HCT116 (cell line): ENCODE measurements around the gene CIBAR2. TPM values are rescaled to one million over a fixed set of nuclear protein-coding genes. Genes with fewer than 3 reads are reported as not detected.

ENCODE experiments used
- ATAC-seq: fragments of 200-7000 bp; cut with Tn5 transposase; 2 replicates; pipeline ENCODE4 v1.9.1; 2020; ENCODE audit warnings: mild to moderate bottlenecking, moderate library complexity
- BruUV-seq: library from RNA; stranded (reverse); fragments of 400-500 nt; replicated peaks from 2 replicates; lab custom pipeline; 2021; lab: Mats Ljungman, UMichigan
- CTCF ChIA-PET: fragments of 300-600 bp; sonication (Branson Sonifier 250); formaldehyde crosslinking; loops from one replicate; lab custom pipeline; 2021; ENCODE audit warnings: antibody characterized with exemption; lab: Charles Lee
- POLR2A ChIA-PET: fragments of 300-600, 350-600 bp; sonication (Branson Sonifier 250); formaldehyde crosslinking; loops from one replicate; lab custom pipeline; 2021; ENCODE audit warnings: antibody characterized with exemption; lab: Charles Lee
- RAD21 ChIA-PET, 2 experiments: fragments of 300-600 bp; sonication (Branson Sonifier 250); formaldehyde crosslinking; loops; one replicate each; lab custom pipeline; 2023; ENCODE audit warnings: low total read pairs in 2 of 2; ENCODE audit not compliant: uncharacterized antibody in 2 of 2, unreplicated experiment in 2 of 2, low non-redundant PET in 1 of 2; lab: Charles Lee
- DNase-seq: peaks from one replicate; pipeline ENCODE4 v3.0.0-alpha.2; 2010; ENCODE audit warnings: low read depth, low spot score
- H2AFZ ChIP-seq: fragments of 200-600 bp; shearing (Covaris generic), sonication (generic); 2 replicates; pipeline ENCODE4 v1.6.1; 2017; ENCODE audit warnings: low read depth, mixed run types, mixed read lengths, antibody characterized with exemption, low read length; ENCODE audit not compliant: poor library complexity, severe bottlenecking
- H3K27ac ChIP-seq: 2 replicates; pipeline ENCODE4 v1.5.1; 2012; ENCODE audit warnings: low read depth, low read length
- H3K27me3 ChIP-seq: fragments of 200-600 bp; sonication (generic); 2 replicates; pipeline ENCODE4 v1.6.1; 2016; ENCODE audit warnings: mixed run types, low read length, mixed read lengths; ENCODE audit not compliant: insufficient read depth
- H3K36me3 ChIP-seq, 2 experiments: fragments of 200-500 bp in 1 of 2; fragments of 200-600 bp in 1 of 2; sonication (Bioruptor generic) in 1 of 2; sonication (generic) in 1 of 2; 2 replicates each; pipeline versions ENCODE4 v1.5.1 to v1.6.1; 2014 to 2016; ENCODE audit warnings: low read length in 2 of 2, inconsistent platforms in 1 of 2, mixed read lengths in 1 of 2, mixed run types in 1 of 2; ENCODE audit not compliant: insufficient read depth in 2 of 2, control insufficient read depth in 1 of 2
- H3K4me1 ChIP-seq, 2 experiments: fragments of 200-600 bp in 1 of 2; sonication (generic) in 1 of 2; 2 replicates each; pipeline versions ENCODE4 v1.5.1 to v1.6.1; 2012 to 2017; ENCODE audit warnings: low read length in 2 of 2, inconsistent platforms in 1 of 2, mild to moderate bottlenecking in 1 of 2, mixed read lengths in 1 of 2, mixed run types in 1 of 2, moderate library complexity in 1 of 2; ENCODE audit not compliant: insufficient read depth in 2 of 2, control insufficient read depth in 1 of 2
- H3K4me2 ChIP-seq: fragments of 200-600 bp; sonication (generic); 2 replicates; pipeline ENCODE4 v1.6.1; 2017; ENCODE audit warnings: mixed run types, low read length, mixed read lengths
- H3K4me3 ChIP-seq, 2 experiments: fragments of 200-600 bp in 1 of 2; sonication (generic) in 1 of 2; replicated peaks in 1 of 2; 2 replicates each; pipeline ENCODE4 v1.5.1; 2011 to 2016; ENCODE audit warnings: low read length in 2 of 2, control low read depth in 1 of 2, low read depth in 1 of 2, mild to moderate bottlenecking in 1 of 2, mixed read lengths in 1 of 2, mixed run types in 1 of 2
- H3K79me2 ChIP-seq: fragments of 200-600 bp; sonication (generic); 2 replicates; pipeline ENCODE4 v1.6.1; 2017; ENCODE audit warnings: mild to moderate bottlenecking, mixed run types, low read length, moderate library complexity, mixed read lengths; ENCODE audit not compliant: insufficient read depth
- H3K9ac ChIP-seq: fragments of 200-600 bp; sonication (generic); 2 replicates; pipeline ENCODE4 v1.6.1; 2016; ENCODE audit warnings: low read length, mixed read lengths
- H3K9me2 ChIP-seq: fragments of 200-600 bp; sonication (generic), shearing (Covaris generic); 2 replicates; pipeline ENCODE4 v1.6.1; 2017; ENCODE audit warnings: mixed run types, mild to moderate bottlenecking, moderate library complexity; ENCODE audit not compliant: insufficient read depth
- H3K9me3 ChIP-seq, 2 experiments: fragments of 200-500 bp in 1 of 2; fragments of 200-600 bp in 1 of 2; sonication (Bioruptor generic) in 1 of 2; sonication (generic) in 1 of 2; 2 replicates each; pipeline ENCODE4 v1.6.1; 2014 to 2017; ENCODE audit warnings: low read length in 2 of 2, mixed read lengths in 2 of 2, inconsistent platforms in 1 of 2, low read depth in 1 of 2, mild to moderate bottlenecking in 1 of 2, mixed run types in 1 of 2, moderate library complexity in 1 of 2; ENCODE audit not compliant: control insufficient read depth in 1 of 2, insufficient read depth in 1 of 2
- H4K20me1 ChIP-seq: fragments of 200-600 bp; sonication (generic), shearing (Covaris generic); 2 replicates; pipeline ENCODE4 v1.6.1; 2017; ENCODE audit warnings: mixed run types, mild to moderate bottlenecking, moderate library complexity; ENCODE audit not compliant: insufficient read depth
- CBX3 ChIP-seq: IDR thresholded peaks from 2 replicates; pipeline ENCODE4 v1.6.1; 2012; ENCODE audit warnings: low read depth
- CEBPB ChIP-seq: IDR thresholded peaks from 2 replicates; pipeline ENCODE4 v1.6.1; 2012; ENCODE audit warnings: low read depth
- EZH2 ChIP-seq: fragments of 200-600 bp; sonication (generic); IDR thresholded peaks from 2 replicates; pipeline ENCODE4 v1.6.1; 2017; ENCODE audit warnings: antibody characterized with exemption, mixed run types
- FOSL1 ChIP-seq: IDR thresholded peaks from 2 replicates; pipeline ENCODE4 v1.6.1; 2012; ENCODE audit warnings: low read depth
- JUND ChIP-seq: IDR thresholded peaks from 2 replicates; pipeline ENCODE4 v1.6.1; 2012
- POLR2A ChIP-seq: IDR thresholded peaks from 2 replicates; pipeline ENCODE4 v1.7.0; 2011; ENCODE audit warnings: borderline replicate concordance; ENCODE audit not compliant: insufficient read depth, insufficient read length; ENCODE audit errors: extremely low read depth
- POLR2AphosphoS5 ChIP-seq: IDR thresholded peaks from 2 replicates; pipeline ENCODE4 v1.6.1; 2011; ENCODE audit warnings: mild to moderate bottlenecking, low read depth, low read length, moderate library complexity
- SIN3A ChIP-seq: IDR thresholded peaks from 2 replicates; pipeline ENCODE4 v1.6.1; 2012; ENCODE audit warnings: low read depth
- SRF ChIP-seq: IDR thresholded peaks from 2 replicates; pipeline ENCODE4 v1.6.1; 2012; ENCODE audit warnings: low read depth
- TCF7L2 ChIP-seq: IDR thresholded peaks from 2 replicates; pipeline ENCODE4 v1.7.0; 2011; ENCODE audit warnings: borderline replicate concordance, inconsistent platforms; ENCODE audit not compliant: insufficient read depth, insufficient read length; ENCODE audit errors: extremely low read depth
- YY1 ChIP-seq: IDR thresholded peaks from 2 replicates; pipeline ENCODE4 v1.6.1; 2011; ENCODE audit warnings: low read length, low read depth, moderate library complexity, mild to moderate bottlenecking; ENCODE audit not compliant: insufficient replicate concordance; ENCODE audit errors: extremely low read depth
- ZFX ChIP-seq: fragments of 450-650 bp; IDR thresholded peaks from 2 replicates; pipeline ENCODE4 v1.6.1; 2017
- intact Hi-C: fragments of 100-400 bp; cut with micrococcal nuclease; formaldehyde crosslinking; loops from 2 replicates; pipeline ENCODE4 v1.10.0; 2022
- total RNA-seq: library from RNA; stranded (reverse); gene quantifications from one replicate; pipeline ENCODE4 v1.2.1, GENCODE V29; 2021; ENCODE audit not compliant: unreplicated experiment
- TF ChIP-seq, protein P1 (sequence below): IDR thresholded peaks from 2 replicates; pipeline ENCODE4 v1.6.1; 2012
- TF ChIP-seq, protein P2 (sequence below), 3 experiments: fragments of 200-600 bp in 1 of 3; sonication (generic) in 1 of 3; IDR thresholded peaks in 2 of 3; conservative IDR thresholded peaks in 1 of 3; 2 replicates each; pipeline ENCODE4 v1.5.1; 2012 to 2017; ENCODE audit warnings: low read depth in 2 of 3, low read length in 2 of 3, antibody characterized with exemption in 1 of 3, borderline replicate concordance in 1 of 3, control low read depth in 1 of 3, mild to moderate bottlenecking in 1 of 3, mixed read lengths in 1 of 3, mixed run types in 1 of 3, moderate library complexity in 1 of 3; ENCODE audit not compliant: insufficient read depth in 1 of 3
- TF ChIP-seq, protein P3 (sequence below): IDR thresholded peaks from 2 replicates; pipeline ENCODE4 v1.6.1; 2011; ENCODE audit warnings: mild to moderate bottlenecking, low read length, moderate library complexity; ENCODE audit not compliant: insufficient replicate concordance; ENCODE audit errors: extremely low read depth
- TF ChIP-seq, protein P4 (sequence below): IDR thresholded peaks from 2 replicates; pipeline ENCODE4 v1.6.1; 2012; ENCODE audit warnings: low read depth

CIBAR2 gene
- total RNA-seq, 1 experiment from 2014 or later = 0.27 TPM

DNA sequence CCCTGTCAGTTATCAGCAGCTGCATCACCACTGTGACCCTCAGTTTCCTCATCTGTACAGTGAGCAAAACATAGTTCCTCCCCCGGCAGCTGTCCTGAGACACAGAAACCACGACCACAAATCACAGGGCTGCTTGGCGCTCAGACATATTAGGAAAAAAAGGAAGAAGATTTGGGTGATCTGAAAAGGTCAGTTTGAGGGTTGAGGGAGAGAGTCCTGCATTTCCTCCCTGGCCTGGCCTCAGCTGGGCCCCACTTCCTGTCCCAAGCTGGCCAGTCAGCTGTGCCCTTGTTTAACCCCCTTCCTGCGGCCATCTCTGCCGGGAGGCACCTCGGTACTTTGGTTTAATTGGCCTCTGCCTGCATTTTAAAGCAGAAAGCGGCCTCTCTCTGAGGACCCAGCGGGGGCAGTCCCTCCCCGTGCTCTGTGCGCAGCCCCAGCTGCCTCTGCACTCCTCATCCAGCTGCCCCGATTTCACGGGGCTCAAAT is 24.0 kb upstream of the CIBAR2 start (continued):
- no peak for TF ChIP-seq YY1
- TF ChIP-seq TCF7L2 = no peak
- TF ChIP-seq POLR2AphosphoS5 = no peak
- TF ChIP-seq SIN3A = no peak
- TF ChIP-seq, protein P1, sequence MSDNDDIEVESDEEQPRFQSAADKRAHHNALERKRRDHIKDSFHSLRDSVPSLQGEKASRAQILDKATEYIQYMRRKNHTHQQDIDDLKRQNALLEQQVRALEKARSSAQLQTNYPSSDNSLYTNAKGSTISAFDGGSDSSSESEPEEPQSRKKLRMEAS = no peak
- no peak for TF ChIP-seq CBX3
- no peak for TF ChIP-seq FOSL1
- TF ChIP-seq, protein P2, sequence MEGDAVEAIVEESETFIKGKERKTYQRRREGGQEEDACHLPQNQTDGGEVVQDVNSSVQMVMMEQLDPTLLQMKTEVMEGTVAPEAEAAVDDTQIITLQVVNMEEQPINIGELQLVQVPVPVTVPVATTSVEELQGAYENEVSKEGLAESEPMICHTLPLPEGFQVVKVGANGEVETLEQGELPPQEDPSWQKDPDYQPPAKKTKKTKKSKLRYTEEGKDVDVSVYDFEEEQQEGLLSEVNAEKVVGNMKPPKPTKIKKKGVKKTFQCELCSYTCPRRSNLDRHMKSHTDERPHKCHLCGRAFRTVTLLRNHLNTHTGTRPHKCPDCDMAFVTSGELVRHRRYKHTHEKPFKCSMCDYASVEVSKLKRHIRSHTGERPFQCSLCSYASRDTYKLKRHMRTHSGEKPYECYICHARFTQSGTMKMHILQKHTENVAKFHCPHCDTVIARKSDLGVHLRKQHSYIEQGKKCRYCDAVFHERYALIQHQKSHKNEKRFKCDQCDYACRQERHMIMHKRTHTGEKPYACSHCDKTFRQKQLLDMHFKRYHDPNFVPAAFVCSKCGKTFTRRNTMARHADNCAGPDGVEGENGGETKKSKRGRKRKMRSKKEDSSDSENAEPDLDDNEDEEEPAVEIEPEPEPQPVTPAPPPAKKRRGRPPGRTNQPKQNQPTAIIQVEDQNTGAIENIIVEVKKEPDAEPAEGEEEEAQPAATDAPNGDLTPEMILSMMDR (IDR thresholded peaks at IDR 0.05 in 2 of 3, conservative IDR thresholded peaks at IDR 0.05 in 1 of 3; ENCODE audit: borderline replicate concordance in 1 of 3, insufficient read depth in 1 of 3, low read depth in 2 of 3, low read length in 2 of 3) = no peak
- TF ChIP-seq EZH2 = no peak
- TF ChIP-seq, all 23 proteins: peak for 0

DNA sequence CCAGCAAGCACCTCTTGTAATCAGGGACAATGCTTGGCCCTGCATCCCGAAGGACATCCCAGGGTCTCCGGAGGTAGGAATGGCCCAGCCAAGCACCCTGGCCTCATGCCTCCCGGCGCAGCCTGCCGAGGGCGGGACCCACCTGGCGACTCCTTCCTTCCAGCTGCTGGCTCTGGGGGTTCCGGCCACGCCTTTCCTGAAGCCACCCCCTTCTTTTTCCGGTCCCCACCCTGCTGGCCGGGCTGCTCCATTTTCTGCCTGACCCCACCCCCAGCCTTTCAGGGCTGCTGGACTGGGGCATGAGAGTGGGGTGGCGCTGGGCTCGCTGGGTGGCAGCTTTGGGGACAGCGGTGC is 22.5 kb upstream of the CIBAR2 start:
- ATAC-seq (no peak), DNase-seq (no peak)
- CTCF ChIA-PET = no interaction called here
- no peak overlapping the region for H3K9ac ChIP-seq
- POLR2A ChIA-PET = no interaction called here
- H3K27ac ChIP-seq = no peak overlapping the region
- H2AFZ ChIP-seq = no peak overlapping the region
- no TSS peak for BruUV-seq
- no peak overlapping the region for H3K4me2 ChIP-seq
- H3K27me3 ChIP-seq = no peaks in the 10 kb centered on the region
- no peaks in the 10 kb centered on the region for H3K79me2 ChIP-seq
- no peaks in the 10 kb centered on the region for H4K20me1 ChIP-seq
- RAD21 ChIA-PET = no interaction called here
- H3K9me3 ChIP-seq = no peaks in the 10 kb centered on the region
- H3K36me3 ChIP-seq = no peaks in the 10 kb centered on the region
- no peak overlapping the region for H3K4me3 ChIP-seq
- no peaks in the 10 kb centered on the region for H3K9me2 ChIP-seq
- H3K4me1 ChIP-seq = no peaks in the 10 kb centered on the region
- intact Hi-C loops = no loop called here
- TF ChIP-seq, protein P3, sequence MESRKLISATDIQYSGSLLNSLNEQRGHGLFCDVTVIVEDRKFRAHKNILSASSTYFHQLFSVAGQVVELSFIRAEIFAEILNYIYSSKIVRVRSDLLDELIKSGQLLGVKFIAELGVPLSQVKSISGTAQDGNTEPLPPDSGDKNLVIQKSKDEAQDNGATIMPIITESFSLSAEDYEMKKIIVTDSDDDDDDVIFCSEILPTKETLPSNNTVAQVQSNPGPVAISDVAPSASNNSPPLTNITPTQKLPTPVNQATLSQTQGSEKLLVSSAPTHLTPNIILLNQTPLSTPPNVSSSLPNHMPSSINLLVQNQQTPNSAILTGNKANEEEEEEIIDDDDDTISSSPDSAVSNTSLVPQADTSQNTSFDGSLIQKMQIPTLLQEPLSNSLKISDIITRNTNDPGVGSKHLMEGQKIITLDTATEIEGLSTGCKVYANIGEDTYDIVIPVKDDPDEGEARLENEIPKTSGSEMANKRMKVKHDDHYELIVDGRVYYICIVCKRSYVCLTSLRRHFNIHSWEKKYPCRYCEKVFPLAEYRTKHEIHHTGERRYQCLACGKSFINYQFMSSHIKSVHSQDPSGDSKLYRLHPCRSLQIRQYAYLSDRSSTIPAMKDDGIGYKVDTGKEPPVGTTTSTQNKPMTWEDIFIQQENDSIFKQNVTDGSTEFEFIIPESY = no peak
- no peak for TF ChIP-seq SIN3A
- TF ChIP-seq YY1 = no peak
- TF ChIP-seq CEBPB = no peak
- TF ChIP-seq POLR2A = no peak
- no peak for TF ChIP-seq JUND
- TF ChIP-seq EZH2 = no peak
- TF ChIP-seq, protein P4, sequence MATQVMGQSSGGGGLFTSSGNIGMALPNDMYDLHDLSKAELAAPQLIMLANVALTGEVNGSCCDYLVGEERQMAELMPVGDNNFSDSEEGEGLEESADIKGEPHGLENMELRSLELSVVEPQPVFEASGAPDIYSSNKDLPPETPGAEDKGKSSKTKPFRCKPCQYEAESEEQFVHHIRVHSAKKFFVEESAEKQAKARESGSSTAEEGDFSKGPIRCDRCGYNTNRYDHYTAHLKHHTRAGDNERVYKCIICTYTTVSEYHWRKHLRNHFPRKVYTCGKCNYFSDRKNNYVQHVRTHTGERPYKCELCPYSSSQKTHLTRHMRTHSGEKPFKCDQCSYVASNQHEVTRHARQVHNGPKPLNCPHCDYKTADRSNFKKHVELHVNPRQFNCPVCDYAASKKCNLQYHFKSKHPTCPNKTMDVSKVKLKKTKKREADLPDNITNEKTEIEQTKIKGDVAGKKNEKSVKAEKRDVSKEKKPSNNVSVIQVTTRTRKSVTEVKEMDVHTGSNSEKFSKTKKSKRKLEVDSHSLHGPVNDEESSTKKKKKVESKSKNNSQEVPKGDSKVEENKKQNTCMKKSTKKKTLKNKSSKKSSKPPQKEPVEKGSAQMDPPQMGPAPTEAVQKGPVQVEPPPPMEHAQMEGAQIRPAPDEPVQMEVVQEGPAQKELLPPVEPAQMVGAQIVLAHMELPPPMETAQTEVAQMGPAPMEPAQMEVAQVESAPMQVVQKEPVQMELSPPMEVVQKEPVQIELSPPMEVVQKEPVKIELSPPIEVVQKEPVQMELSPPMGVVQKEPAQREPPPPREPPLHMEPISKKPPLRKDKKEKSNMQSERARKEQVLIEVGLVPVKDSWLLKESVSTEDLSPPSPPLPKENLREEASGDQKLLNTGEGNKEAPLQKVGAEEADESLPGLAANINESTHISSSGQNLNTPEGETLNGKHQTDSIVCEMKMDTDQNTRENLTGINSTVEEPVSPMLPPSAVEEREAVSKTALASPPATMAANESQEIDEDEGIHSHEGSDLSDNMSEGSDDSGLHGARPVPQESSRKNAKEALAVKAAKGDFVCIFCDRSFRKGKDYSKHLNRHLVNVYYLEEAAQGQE = no peak
- no peak for TF ChIP-seq ZFX
- no peak for TF ChIP-seq SRF
